ENCODE results near the gene CAMTA1.

Gene CAMTA1

DNA sequence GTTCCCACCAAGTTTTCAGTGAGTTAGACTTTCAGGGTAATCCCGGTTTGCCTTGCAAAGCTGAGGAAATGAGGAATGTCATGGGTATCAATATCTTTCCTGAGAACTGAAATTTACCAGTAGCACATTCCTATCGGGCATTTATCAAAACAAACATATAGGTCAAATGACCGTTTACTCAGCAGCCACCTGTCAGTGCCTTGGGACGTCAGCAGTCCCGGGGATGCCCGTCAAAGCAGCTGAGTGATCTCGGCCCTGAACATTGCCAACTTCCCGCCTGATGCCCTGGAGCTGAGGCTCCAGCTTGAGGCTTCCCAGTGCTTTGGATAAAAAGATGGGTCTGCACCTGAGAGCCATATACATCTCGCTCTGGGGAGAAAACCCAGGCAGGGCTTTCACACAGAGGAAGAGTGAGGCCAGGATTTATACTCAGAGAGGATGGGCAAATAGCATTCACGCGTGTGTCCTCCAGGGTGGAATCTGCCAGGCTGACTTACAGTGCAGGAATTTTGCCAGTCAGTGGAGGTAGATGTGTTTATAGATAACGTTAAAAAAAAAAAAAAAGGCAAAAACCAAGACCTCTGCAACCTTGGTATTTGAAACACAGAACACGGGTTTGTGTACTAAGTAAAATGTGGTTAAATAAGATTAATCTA is 550.1 kb downstream of the CAMTA1 start:
- DNase-seq (ENCODE audit: low read depth in 3 of 3), result no peak

- no peak for DNase-seq (ENCODE audit: low read depth in 3 of 3)
Measured at GRCh38 chr1:7338439-7338838, 553.2 kb downstream of the CAMTA1 start.

- no peak for DNase-seq (ENCODE audit: low read depth in 3 of 3)
Measured at GRCh38 chr1:7339014-7339413, 553.8 kb downstream of the CAMTA1 start.

DNA sequence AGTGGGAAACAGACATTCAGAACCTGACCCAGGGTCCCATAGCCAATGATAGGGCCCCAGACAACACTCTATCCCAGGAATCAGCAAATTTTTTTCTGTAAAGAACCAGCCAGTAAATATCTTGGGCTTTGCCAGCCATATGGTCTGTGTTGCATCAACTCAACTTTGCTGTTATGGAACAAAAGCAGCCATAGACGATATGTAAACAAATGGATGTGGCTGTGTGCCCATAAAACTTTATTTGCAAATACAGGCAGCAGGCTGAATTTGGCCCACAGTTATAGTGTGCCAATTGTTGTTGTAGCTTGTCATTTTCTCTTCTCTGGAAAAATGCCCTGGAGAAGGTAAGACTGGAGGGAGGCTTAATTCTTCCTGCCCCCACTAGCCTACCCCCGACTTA is 554.7 kb downstream of the CAMTA1 start:
- DNase-seq (ENCODE audit: low read depth in 3 of 3), result no peak

GRCh38 chr1:7341145-7341905 is 556.1 kb downstream of the CAMTA1 start:
- no peak for DNase-seq (ENCODE audit: low read depth in 3 of 3)

DNA sequence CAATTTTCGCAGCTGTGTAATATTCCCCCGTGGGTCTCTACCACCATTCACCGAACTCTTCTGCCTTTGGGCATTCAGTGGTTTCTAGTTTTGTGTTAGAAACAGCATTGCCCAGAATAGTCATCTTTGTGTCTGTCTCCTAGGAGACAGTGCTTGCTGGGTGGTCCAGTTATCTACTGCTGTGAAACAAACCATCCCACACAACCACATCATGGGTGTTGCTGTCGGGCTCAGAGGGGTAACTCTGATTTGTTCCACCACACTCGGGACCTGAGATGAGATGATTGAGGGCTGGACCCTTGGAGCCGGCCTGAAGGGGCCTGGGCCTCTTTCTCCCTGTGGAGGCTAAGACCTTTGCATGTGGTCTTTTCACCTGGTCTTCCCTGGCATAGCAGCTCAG is 558.6 kb downstream of the CAMTA1 start:
- no peak for DNase-seq (ENCODE audit: low read depth in 3 of 3)

DNA sequence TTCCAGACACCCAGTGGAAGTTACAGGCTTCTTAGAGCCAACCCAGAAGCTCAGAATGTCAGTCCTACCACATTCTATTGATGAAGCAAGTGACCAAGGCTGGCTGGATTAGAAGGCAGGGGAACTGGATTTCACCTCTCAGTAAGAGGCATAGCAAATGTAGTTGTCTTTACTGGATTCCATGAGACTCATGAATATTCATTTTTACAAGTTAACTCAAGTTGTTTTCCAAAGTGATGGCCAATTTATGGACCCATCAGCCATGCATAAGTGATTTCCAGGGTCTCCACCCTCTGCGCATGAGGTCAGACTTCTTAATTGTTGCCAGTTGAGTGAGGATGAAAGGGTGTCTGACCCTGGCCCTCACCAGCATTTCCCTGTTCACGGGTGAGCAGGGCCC is 559.0 kb downstream of the CAMTA1 start:
- DNase-seq (ENCODE audit: low read depth in 3 of 3), result no peak

DNA sequence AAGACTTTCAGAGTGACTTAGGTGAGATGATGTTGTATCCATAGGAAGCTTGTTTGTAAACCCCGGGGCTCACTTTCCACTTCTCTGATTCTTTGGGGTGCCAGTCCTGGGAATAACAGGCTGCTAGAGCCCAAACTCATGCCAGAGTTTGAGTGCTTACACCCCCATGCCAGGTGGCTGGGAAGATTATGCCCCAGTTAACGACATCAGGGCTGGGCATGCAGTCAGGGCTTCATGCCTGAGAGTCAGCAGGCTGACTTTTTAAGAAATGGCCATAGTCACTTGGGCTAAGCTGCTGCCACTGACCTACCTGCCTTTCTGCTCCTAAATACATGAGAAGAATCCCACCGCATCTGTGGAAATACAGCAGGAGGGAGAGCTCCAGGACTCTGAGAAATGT is 560.3 kb downstream of the CAMTA1 start:
- no peak for DNase-seq (ENCODE audit: low read depth in 3 of 3)

DNA sequence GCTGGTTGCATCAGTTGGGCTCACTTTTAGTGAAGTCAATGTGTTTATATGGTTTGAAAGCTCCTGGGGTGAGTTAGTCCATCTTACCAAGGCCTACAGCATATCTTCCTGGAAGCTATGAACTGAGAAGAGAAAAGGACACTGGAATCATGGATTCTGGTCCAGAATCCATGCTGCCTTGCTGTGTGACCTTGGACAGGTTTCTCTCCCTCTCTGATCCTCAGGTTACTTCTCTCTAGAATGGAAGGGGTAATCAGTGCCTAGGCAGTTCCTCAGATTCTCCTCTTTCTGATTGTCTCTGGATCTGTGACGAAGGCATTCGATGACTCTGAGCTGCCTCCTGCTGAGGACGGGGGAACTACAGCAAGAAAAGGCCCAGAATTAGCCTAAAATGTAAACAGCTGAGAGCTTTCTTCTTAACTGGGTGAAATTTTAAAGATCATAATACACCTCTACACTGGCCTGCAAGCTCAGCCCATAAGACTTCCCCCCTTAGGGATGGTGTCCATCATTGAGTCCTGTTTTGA is 560.9 kb downstream of the CAMTA1 start:
- no peak for DNase-seq (ENCODE audit: low read depth in 3 of 3)

GRCh38 chr1:7346600-7347570 is 561.6 kb downstream of the CAMTA1 start:
- no peak for DNase-seq (ENCODE audit: low read depth in 3 of 3)

GRCh38 chr1:7348073-7348472 is 562.8 kb downstream of the CAMTA1 start:
- no peak for DNase-seq (ENCODE audit: low read depth in 3 of 3)

GRCh38 chr1:7348580-7348979 is 563.3 kb downstream of the CAMTA1 start:
- no peak for DNase-seq (ENCODE audit: low read depth in 3 of 3)

DNA sequence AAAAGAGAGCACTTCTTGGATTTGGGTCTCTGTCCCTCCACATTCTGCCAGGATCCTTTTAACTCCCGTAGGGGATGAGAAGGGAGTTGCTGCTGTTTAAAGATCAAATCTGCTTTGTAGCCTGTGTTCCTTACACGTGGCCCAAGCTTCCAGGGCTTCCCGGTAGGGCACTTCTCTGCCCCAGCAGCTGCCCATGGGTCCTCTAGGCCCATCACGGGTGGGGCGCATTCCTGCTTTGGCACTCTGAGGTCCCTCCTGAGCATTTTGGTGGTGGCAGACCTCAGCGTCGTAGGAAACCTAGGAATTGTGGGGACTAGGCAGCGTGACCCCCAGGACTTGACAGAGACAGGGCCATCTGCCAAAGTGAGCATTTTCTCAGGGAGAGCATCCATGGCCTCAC is 565.5 kb downstream of the CAMTA1 start:
- DNase-seq (ENCODE audit: low read depth in 3 of 3), result no peak

- no peak for DNase-seq (ENCODE audit: low read depth in 3 of 3)
Measured at GRCh38 chr1:7351649-7352048, 566.4 kb downstream of the CAMTA1 start.

DNA sequence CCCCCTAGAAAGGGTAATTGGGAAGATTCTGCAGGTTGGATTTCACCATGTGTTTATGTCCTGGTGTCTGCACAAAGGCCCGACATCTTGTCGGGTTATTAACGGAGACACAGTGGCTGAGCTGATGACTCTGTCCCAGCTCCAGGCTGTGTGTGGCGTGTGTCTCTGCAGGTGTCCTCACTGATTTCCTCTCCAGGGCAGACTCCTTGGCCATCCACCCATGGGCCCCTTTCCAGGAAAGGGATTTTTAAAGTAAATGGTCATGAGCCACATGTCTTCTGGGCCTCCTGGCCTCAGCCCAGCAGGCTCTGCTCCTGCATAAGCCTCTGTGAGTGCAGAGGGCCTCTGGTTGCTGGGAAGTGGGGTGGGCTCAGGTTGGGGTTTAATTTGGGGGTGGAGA is 567.1 kb downstream of the CAMTA1 start:
- no peak for DNase-seq (ENCODE audit: low read depth in 3 of 3)

- no peak for DNase-seq (ENCODE audit: low read depth in 3 of 3)
Measured at GRCh38 chr1:7352974-7353373, 567.7 kb downstream of the CAMTA1 start.

GRCh38 chr1:7355646-7356045 is 570.4 kb downstream of the CAMTA1 start:
- no peak for DNase-seq (ENCODE audit: low read depth in 3 of 3)

DNA sequence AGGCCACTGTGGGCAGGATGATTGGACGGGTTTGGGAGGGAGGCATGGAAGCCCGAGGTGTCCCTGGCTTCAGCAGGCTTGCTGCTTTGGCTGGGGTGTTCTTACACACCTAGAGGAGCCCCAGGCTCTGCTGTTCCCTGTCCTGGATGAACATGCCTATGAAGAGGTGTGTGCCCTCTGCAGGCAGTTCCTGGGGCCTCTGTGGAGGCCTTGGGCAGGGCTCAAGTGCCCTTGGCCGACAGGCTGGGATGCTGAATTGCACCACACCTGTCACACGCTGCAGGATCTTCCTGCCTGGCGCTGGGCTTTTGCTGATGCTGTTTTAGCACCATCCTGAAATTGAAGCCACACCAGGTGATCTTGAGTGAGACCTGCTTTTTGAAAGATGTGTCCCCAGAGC is 570.8 kb downstream of the CAMTA1 start:
- DNase-seq (ENCODE audit: low read depth in 3 of 3), result no peak

DNA sequence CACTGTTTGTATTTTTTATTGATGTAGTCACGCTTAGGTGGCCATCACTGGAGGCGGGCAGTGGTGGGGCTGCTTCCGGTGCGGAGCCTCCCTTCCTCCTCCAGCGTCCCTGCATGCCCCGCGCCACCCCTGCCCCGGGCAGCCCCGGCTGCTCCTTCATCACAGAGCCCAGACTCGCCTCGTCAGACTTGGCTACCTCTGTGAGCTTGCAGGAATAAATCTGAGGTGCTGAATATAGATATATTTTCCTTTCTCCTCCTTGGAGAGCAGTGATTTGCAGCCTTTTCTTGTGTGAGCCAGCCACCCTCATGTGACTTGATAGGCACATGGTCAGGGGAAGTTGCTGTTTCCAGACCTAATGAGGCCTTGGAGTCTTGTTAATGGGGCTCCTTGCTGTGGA is 573.2 kb downstream of the CAMTA1 start:
- DNase-seq (ENCODE audit: low read depth in 3 of 3), result no peak

- DNase-seq (ENCODE audit: low read depth in 3 of 3), result no peak
Measured at GRCh38 chr1:7360526-7360925, 575.3 kb downstream of the CAMTA1 start.

- DNase-seq (ENCODE audit: low read depth in 3 of 3), result no peak
Measured at GRCh38 chr1:7362947-7363346, 577.7 kb downstream of the CAMTA1 start.

DNA sequence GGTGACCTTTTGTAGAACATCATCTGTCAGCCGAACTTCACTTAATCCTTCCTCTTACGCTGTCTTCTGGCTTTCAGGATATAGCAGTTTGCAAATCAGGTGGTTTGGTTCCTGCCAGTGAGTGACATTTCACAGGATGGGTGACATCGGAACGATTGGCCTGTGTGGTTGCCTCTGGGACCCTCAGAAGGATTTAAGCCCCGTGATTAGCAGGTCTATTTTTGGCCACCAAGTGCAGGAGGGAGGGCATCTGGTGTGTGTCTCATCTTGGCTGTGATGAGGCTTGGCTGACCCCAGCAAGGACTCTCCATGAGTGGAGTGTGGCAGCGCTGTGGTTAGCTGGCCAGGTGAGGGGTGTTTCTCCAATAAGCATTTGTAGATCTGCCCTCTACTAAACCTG is 578.2 kb downstream of the CAMTA1 start:
- no peak for DNase-seq (ENCODE audit: low read depth in 3 of 3)

Measured in stimulated activated CD4-positive, alpha-beta T cell treated with anti-CD3 and anti-CD28 coated beads, TNF-alpha, amount 100 ng/mL, for 48 hours (primary cell).